Measurements from ENCODE around the gene HM13.

HM13 gene

DNA sequence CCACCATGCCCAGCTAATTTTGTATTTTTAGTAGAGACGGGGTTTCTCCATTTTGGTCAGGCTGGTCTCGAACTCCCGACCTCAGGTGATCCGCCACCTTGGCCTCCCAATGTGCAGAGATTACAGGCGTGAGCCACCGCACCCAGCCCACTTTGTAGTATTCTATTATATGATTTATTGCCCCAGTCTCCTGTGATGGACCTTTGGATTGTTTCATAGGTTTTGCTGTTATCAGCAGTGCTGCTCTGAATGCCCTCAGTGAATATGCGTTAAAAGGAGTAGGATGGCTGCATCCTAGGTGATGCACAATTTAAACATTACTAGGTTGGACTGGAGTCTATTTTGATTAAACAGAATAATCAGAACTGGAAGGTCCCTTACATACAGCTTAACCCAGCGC is 101.2 kb downstream of the HM13 start:
- no peak for DNase-seq (ENCODE audit: low read depth in 2 of 2)
- TF ChIP-seq, protein P1, sequence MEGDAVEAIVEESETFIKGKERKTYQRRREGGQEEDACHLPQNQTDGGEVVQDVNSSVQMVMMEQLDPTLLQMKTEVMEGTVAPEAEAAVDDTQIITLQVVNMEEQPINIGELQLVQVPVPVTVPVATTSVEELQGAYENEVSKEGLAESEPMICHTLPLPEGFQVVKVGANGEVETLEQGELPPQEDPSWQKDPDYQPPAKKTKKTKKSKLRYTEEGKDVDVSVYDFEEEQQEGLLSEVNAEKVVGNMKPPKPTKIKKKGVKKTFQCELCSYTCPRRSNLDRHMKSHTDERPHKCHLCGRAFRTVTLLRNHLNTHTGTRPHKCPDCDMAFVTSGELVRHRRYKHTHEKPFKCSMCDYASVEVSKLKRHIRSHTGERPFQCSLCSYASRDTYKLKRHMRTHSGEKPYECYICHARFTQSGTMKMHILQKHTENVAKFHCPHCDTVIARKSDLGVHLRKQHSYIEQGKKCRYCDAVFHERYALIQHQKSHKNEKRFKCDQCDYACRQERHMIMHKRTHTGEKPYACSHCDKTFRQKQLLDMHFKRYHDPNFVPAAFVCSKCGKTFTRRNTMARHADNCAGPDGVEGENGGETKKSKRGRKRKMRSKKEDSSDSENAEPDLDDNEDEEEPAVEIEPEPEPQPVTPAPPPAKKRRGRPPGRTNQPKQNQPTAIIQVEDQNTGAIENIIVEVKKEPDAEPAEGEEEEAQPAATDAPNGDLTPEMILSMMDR (IDR thresholded peaks at IDR 0.05; ENCODE audit: low read depth, low read length) = no peak
- H3K4me3 ChIP-seq (replicated peaks in 1 of 2; ENCODE audit: low read depth in 2 of 2, low read length in 2 of 2) = no peak overlapping the region

DNA sequence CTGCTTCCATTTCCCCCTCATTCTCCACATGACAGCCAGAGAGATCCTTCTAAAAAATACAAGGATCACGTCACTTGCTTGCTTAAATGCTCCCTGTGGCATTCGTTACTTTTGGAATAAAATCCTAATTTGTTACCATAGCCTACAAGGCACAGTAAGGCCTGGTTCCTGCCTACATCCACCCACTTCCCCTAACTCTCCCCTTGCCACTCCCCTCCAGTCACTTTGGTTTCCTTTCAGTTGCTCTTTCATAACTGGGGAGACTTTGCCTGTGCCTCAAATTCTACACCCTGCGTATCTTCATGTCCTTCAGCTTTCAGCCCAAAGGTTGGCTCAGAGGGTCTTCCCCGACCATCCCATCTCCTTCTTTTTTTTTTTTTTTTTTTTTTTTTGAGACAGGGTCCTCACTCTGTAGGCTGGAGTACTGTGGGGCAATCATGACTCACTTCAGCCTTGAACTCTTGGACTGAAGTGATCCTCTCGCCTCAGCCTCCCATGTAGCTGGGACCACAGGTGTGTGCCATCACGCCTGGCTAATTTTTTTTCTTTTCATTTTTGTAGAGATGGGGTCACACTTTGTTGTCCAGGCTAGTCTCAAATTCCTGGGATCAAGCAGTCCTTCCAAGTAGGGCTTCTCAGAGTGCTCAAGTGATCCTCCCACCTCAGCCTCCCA is 103.3 kb downstream of the HM13 start:
- no peak overlapping the region for H3K4me3 ChIP-seq (replicated peaks in 1 of 2; ENCODE audit: low read depth in 2 of 2, low read length in 2 of 2)
- TF ChIP-seq, protein P1 (IDR thresholded peaks at IDR 0.05; ENCODE audit: low read depth, low read length) = no peak
- DNase-seq (ENCODE audit: low read depth in 2 of 2) = no peak

Data from cardiac fibroblast (primary cell).